ENCODE results near the gene FAM110C. TPM values are rescaled to one million over a fixed set of nuclear protein-coding genes. Genes with fewer than 3 reads are reported as not detected.

The FAM110C gene
- total and polyA plus RNA-seq, 2 donors (not counting 1 experiment from before 2014, with no cell fraction given): not detected

GRCh38 chr2:47737-48136, 1.4 kb upstream of the FAM110C start:
- Histone ChIP-seq H3K4me2 (ENCODE audit: extremely low read depth, insufficient read depth, low read length) (no peak overlapping the region), H2AFZ (ENCODE audit: low read length) (no peak overlapping the region), H3K9me3 (ENCODE audit: control insufficient read depth, insufficient read depth, low read depth, low read length) (no peaks in the 10 kb centered on the region), H4K20me1 (ENCODE audit: control insufficient read depth, extremely low read depth, insufficient read depth, low read length) (no peaks in the 10 kb centered on the region), H3K27me3 (ENCODE audit: control insufficient read depth, insufficient read depth, low read length) (no peaks in the 10 kb centered on the region), H3K9ac (ENCODE audit: insufficient read depth, low read length) (no peak overlapping the region), H3K27ac (ENCODE audit: insufficient read depth, low read length) (no peak overlapping the region), H3K79me2 (ENCODE audit: control insufficient read depth, insufficient read depth, low read length) (no peaks in the 10 kb centered on the region), H3K4me1 (ENCODE audit: control insufficient read depth, extremely low read depth, insufficient read depth, low read length) (no peaks in the 10 kb centered on the region), H3K4me3 (replicated peaks in 1 of 4; ENCODE audit: control extremely low read depth in 1 of 4, insufficient read depth in 1 of 4, low read depth in 3 of 4, low read length in 4 of 4) (no peak overlapping the region), H3K36me3 (ENCODE audit: control insufficient read depth, insufficient read depth, low read length) (no peaks in the 10 kb centered on the region)
- no peak for DNase-seq (ENCODE audit: low read depth in 2 of 2)
- TF ChIP-seq CTCF (conservative IDR thresholded peaks at IDR 0.05 in 1 of 2, IDR thresholded peaks at IDR 0.05 in 1 of 2; ENCODE audit: low read depth in 1 of 2, low read length in 2 of 2) (no peak), EZH2 (IDR thresholded peaks at IDR 0.05; ENCODE audit: low read length, missing control alignments) (no peak)

- H3K4me2 ChIP-seq (ENCODE audit: extremely low read depth, insufficient read depth, low read length): no peak overlapping the region
These were observed 1.0 kb upstream of the FAM110C start for GRCh38 chr2:47346-47725.

DNA sequence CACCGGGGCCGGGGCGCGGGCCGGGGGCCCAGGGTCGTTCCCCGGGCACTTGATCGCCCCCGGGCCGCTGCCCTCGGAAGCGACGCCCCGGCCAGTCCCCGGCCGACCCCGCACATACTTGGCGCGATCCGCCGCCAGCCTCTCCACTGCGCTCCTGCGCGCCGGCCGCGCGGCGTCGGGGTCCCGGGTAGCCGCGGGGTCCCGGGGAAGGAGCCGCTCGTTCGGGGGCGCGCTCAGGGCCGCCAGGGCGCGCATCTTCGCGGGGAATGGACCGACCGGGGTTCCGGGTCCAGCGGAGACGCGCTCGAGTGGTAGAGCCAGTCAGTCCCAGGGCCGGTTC, 204 bp downstream of the FAM110C start:
- H3K4me3 ChIP-seq (replicated peaks in 1 of 4; ENCODE audit: control extremely low read depth in 1 of 4, insufficient read depth in 1 of 4, low read depth in 3 of 4, low read length in 4 of 4): no peak overlapping the region
- H3K27me3 ChIP-seq (ENCODE audit: control insufficient read depth, insufficient read depth, low read length): no peaks in the 10 kb centered on the region
- no peak overlapping the region for H2AFZ ChIP-seq (ENCODE audit: low read length)
- no peak overlapping the region for H3K27ac ChIP-seq (ENCODE audit: insufficient read depth, low read length)
- H4K20me1 ChIP-seq (ENCODE audit: control insufficient read depth, extremely low read depth, insufficient read depth, low read length): no peaks in the 10 kb centered on the region
- H3K9ac ChIP-seq (ENCODE audit: insufficient read depth, low read length): no peak overlapping the region
- DNase-seq (ENCODE audit: low read depth in 2 of 2): no peak
- no peaks in the 10 kb centered on the region for H3K36me3 ChIP-seq (ENCODE audit: control insufficient read depth, insufficient read depth, low read length)
- H3K79me2 ChIP-seq (ENCODE audit: control insufficient read depth, insufficient read depth, low read length): no peaks in the 10 kb centered on the region
- no peaks in the 10 kb centered on the region for H3K9me3 ChIP-seq (ENCODE audit: control insufficient read depth, insufficient read depth, low read depth, low read length)
- no peak overlapping the region for H3K4me2 ChIP-seq (ENCODE audit: extremely low read depth, insufficient read depth, low read length)
- no peak for TF ChIP-seq CTCF (conservative IDR thresholded peaks at IDR 0.05 in 1 of 2, IDR thresholded peaks at IDR 0.05 in 1 of 2; ENCODE audit: low read depth in 1 of 2, low read length in 2 of 2)
- TF ChIP-seq EZH2 (IDR thresholded peaks at IDR 0.05; ENCODE audit: low read length, missing control alignments): no peak
- H3K4me1 ChIP-seq (ENCODE audit: control insufficient read depth, extremely low read depth, insufficient read depth, low read length): no peaks in the 10 kb centered on the region

More at GRCh38 chr2:47346-47725, 1.0 kb upstream of the FAM110C start:
- Histone ChIP-seq H3K9me3 (ENCODE audit: control insufficient read depth, insufficient read depth, low read depth, low read length) (no peaks in the 10 kb centered on the region), H3K79me2 (ENCODE audit: control insufficient read depth, insufficient read depth, low read length) (no peaks in the 10 kb centered on the region), H3K4me1 (ENCODE audit: control insufficient read depth, extremely low read depth, insufficient read depth, low read length) (no peaks in the 10 kb centered on the region), H4K20me1 (ENCODE audit: control insufficient read depth, extremely low read depth, insufficient read depth, low read length) (no peaks in the 10 kb centered on the region), H3K27me3 (ENCODE audit: control insufficient read depth, insufficient read depth, low read length) (no peaks in the 10 kb centered on the region), H2AFZ (ENCODE audit: low read length) (no peak overlapping the region), H3K27ac (ENCODE audit: insufficient read depth, low read length) (no peak overlapping the region), H3K9ac (ENCODE audit: insufficient read depth, low read length) (no peak overlapping the region), H3K4me3 (replicated peaks in 1 of 4; ENCODE audit: control extremely low read depth in 1 of 4, insufficient read depth in 1 of 4, low read depth in 3 of 4, low read length in 4 of 4) (no peak overlapping the region), H3K36me3 (ENCODE audit: control insufficient read depth, insufficient read depth, low read length) (no peaks in the 10 kb centered on the region)
- DNase-seq (ENCODE audit: low read depth in 2 of 2): no peak
- TF ChIP-seq EZH2 (IDR thresholded peaks at IDR 0.05; ENCODE audit: low read length, missing control alignments): no peak
- TF ChIP-seq CTCF (conservative IDR thresholded peaks at IDR 0.05 in 1 of 2, IDR thresholded peaks at IDR 0.05 in 1 of 2; ENCODE audit: low read depth in 1 of 2, low read length in 2 of 2): no peak
